Measurements from ENCODE around the gene CABP4. TPM values are rescaled to one million over a fixed set of nuclear protein-coding genes. Genes with fewer than 3 reads are reported as not detected.

CABP4 gene
- total RNA-seq, 1 experiment from 2014 or later: 24.8 TPM

DNA sequence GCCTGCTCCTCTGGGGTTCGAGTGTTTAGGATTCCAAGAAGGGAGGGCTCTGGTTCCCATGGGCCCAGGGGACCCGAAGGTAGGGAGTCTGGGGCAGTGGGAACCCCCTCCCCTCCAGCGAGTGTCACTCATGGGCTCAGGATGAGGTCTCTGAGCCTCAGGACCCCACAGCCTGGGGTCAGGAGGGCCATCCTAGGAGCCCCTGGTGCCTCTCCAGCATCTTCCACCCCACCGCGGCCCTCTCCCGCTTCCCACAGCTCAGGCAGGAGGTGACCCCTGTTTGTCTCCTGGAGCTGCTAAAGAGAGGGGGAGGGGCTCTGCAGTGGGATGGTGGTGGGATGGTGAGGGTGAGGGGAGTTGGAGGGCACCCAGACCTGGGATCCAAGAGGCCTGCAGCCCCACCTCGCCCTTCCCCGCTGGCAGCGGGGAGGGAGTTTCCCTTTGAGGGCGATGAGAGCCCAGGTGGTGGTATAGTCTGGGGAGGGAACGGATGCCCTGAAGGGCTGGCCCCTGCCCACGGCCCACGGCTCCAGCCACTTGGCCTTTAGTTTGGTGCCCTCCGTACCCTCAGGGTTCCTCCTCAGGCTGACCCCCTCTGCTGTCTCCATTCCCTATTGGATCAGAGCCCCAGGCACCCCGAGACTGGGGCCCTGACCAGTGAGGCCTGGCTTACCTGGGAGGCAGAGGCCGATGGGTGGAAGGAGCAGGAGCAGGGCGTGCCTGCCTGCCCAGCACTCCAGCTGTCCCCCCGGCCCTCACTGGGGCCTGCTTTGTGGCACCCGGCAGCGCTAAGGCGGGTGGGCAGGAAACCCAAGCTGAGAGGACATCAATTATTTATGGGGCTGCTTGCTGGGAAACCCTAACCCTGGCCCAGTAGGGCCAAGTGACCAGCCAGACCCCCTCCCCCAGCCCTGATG is 1.1 kb upstream of the CABP4 start:
- no peak for DNase-seq
- TF ChIP-seq, protein P1, sequence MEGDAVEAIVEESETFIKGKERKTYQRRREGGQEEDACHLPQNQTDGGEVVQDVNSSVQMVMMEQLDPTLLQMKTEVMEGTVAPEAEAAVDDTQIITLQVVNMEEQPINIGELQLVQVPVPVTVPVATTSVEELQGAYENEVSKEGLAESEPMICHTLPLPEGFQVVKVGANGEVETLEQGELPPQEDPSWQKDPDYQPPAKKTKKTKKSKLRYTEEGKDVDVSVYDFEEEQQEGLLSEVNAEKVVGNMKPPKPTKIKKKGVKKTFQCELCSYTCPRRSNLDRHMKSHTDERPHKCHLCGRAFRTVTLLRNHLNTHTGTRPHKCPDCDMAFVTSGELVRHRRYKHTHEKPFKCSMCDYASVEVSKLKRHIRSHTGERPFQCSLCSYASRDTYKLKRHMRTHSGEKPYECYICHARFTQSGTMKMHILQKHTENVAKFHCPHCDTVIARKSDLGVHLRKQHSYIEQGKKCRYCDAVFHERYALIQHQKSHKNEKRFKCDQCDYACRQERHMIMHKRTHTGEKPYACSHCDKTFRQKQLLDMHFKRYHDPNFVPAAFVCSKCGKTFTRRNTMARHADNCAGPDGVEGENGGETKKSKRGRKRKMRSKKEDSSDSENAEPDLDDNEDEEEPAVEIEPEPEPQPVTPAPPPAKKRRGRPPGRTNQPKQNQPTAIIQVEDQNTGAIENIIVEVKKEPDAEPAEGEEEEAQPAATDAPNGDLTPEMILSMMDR (IDR thresholded peaks at IDR 0.05; ENCODE audit: unreplicated experiment): no peak
- Mint-ChIP-seq H3K4me3 (ENCODE audit: low read depth, unreplicated experiment) (no peak overlapping the region), H3K36me3 (ENCODE audit: insufficient read depth, unreplicated experiment) (peaks cover 15% of the 10 kb centered on the region), H3K4me1 (ENCODE audit: low read depth, unreplicated experiment) (peaks cover 15% of the 10 kb centered on the region), H3K27me3 (ENCODE audit: unreplicated experiment) (no peaks in the 10 kb centered on the region), H3K9me3 (ENCODE audit: low read depth, unreplicated experiment) (no peaks in the 10 kb centered on the region), H3K27ac (ENCODE audit: unreplicated experiment) (no peak overlapping the region)
- intact Hi-C loops (cut with micrococcal nuclease; ENCODE audit: unreplicated experiment): no loop called here
- CTCF ChIA-PET: no interaction called here
- no TSS peak for BruUV-seq (replicated peaks)

DNA sequence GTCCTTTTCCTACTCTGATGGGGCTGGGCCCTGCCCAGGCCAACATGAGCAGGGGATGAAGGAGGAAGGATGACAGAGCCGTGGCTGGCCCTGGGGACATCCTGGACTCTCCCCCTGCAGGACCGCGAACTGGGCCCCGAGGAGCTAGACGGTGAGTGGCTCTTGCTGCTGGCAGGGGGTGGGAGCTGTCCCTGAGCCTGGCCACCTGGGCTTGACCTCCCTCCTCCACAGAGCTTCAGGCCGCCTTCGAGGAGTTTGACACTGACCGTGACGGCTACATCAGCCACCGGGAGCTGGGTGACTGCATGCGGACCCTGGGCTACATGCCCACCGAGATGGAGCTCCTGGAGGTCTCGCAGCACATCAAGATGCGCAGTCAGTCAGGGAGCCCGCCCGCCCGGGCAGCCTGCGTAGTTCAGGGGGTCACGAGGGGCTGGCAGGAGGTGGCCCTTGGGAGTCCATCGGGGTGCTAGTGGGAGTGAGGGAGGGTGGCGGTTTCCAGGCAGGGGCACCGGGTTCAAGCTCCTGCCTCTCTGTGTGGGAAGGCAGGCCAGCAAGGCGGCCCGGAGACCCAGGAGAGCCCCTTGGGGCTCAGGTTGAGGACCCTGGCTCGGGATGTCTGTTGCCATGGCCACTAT is 1.0 kb downstream of the CABP4 start:
- intact Hi-C loops (cut with micrococcal nuclease; ENCODE audit: unreplicated experiment): no loop called here
- Mint-ChIP-seq H3K36me3 (ENCODE audit: insufficient read depth, unreplicated experiment) (peaks cover 27% of the 10 kb centered on the region), H3K27me3 (ENCODE audit: unreplicated experiment) (no peaks in the 10 kb centered on the region), H3K4me1 (ENCODE audit: low read depth, unreplicated experiment) (peaks cover 15% of the 10 kb centered on the region), H3K4me3 (ENCODE audit: low read depth, unreplicated experiment) (no peak overlapping the region), H3K27ac (ENCODE audit: unreplicated experiment) (no peak overlapping the region), H3K9me3 (ENCODE audit: low read depth, unreplicated experiment) (no peaks in the 10 kb centered on the region)
- no TSS peak for BruUV-seq (replicated peaks)
- CTCF ChIA-PET: no interaction called here
- DNase-seq: no peak
- TF ChIP-seq, protein P1 (IDR thresholded peaks at IDR 0.05; ENCODE audit: unreplicated experiment): no peak

DNA sequence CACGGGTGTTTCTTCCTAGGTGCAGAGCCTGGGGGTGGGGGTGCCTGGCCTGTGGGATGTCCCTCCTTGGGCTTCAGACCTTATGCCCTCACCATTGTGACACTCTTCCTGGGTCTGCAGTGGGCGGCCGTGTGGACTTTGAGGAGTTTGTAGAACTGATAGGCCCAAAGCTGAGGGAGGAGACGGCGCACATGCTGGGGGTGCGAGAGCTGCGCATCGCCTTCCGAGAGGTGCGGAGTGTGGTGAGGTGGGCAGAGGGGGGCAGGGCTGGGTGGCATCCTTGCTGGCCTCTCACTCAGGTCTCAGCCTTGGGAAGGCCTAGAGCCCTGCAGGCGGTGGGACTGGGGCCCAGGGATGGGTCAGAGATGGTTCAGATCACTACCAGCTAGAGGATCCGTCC is 2.3 kb downstream of the CABP4 start:
- H3K36me3 Mint-ChIP-seq (ENCODE audit: insufficient read depth, unreplicated experiment): peaks cover 23% of the 10 kb centered on the region
- H3K9me3 Mint-ChIP-seq (ENCODE audit: low read depth, unreplicated experiment): no peaks in the 10 kb centered on the region
- no peak overlapping the region for H3K27ac Mint-ChIP-seq (ENCODE audit: unreplicated experiment)
- CTCF ChIA-PET: no interaction called here
- H3K27me3 Mint-ChIP-seq (ENCODE audit: unreplicated experiment): no peaks in the 10 kb centered on the region
- no peak overlapping the region for H3K4me3 Mint-ChIP-seq (ENCODE audit: low read depth, unreplicated experiment)
- no TSS peak for BruUV-seq (replicated peaks)
- no peak for DNase-seq
- peaks cover 3% of the 10 kb centered on the region for H3K4me1 Mint-ChIP-seq (ENCODE audit: low read depth, unreplicated experiment)
- intact Hi-C loops (cut with micrococcal nuclease; ENCODE audit: unreplicated experiment): no loop called here
- TF ChIP-seq, protein P1 (IDR thresholded peaks at IDR 0.05; ENCODE audit: unreplicated experiment): no peak

DNA sequence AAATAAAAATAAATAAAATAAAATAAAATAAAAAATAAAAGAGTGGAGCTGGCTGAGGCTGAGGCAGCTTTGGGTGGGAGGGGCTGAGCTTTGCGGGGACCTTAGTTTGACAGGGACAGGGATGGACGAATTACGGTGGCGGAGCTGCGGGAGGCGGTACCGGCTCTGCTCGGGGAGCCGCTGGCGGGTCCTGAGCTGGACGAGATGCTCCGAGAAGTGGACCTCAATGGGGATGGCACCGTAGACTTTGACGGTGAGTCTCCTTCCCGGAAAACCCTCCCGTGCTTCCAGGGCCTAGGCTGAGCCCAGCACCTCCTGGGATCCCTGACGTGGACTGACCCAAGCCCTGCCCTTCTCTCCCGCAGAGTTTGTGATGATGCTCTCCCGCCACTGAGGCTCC is 3.1 kb downstream of the CABP4 start:
- CTCF ChIA-PET: no interaction called here
- Mint-ChIP-seq H3K4me3 (ENCODE audit: low read depth, unreplicated experiment) (no peak overlapping the region), H3K4me1 (ENCODE audit: low read depth, unreplicated experiment) (no peaks in the 10 kb centered on the region), H3K36me3 (ENCODE audit: insufficient read depth, unreplicated experiment) (peaks cover 22% of the 10 kb centered on the region), H3K9me3 (ENCODE audit: low read depth, unreplicated experiment) (no peaks in the 10 kb centered on the region), H3K27me3 (ENCODE audit: unreplicated experiment) (no peaks in the 10 kb centered on the region), H3K27ac (ENCODE audit: unreplicated experiment) (no peak overlapping the region)
- DNase-seq: no peak
- no TSS peak for BruUV-seq (replicated peaks)
- TF ChIP-seq, protein P1 (IDR thresholded peaks at IDR 0.05; ENCODE audit: unreplicated experiment): no peak
- intact Hi-C loops (cut with micrococcal nuclease; ENCODE audit: unreplicated experiment): no loop called here
